HEK293 (cell line): ENCODE data around the gene KCP.
A peak's percentile ranks its signal among the peaks of the same experiment; 100 is the strongest.

Source experiments
- CTCF ChIA-PET: fragments of 350-600 bp; formaldehyde crosslinking; extraction: SDS; loops from one replicate; lab custom pipeline; 2021; ENCODE audit warnings: antibody characterized with exemption; lab: Yijun Ruan, JAX
- POLR2A ChIA-PET: fragments of 300-600 bp; formaldehyde crosslinking; extraction: SDS; loops from one replicate; lab custom pipeline; 2020; ENCODE audit warnings: antibody characterized with exemption, inconsistent platforms; lab: Yijun Ruan, JAX
- H3K27ac ChIP-seq: fragments of 200-500 bp; sonication (Bioruptor generic); 2 replicates; pipeline ENCODE4 v1.5.1; 2014; ENCODE audit warnings: low read depth, low read length, control low read depth, inconsistent platforms; ENCODE audit errors: extremely low read depth
- H3K36me3 ChIP-seq, 2 experiments: fragments of 200-500 bp in 1 of 2; sonication (Bioruptor generic) in 1 of 2; 1 replicate in 1 of 2; 2 replicates in 1 of 2; pipeline ENCODE4 v1.5.1; 2014 to 2017; ENCODE audit warnings: inconsistent platforms in 2 of 2, low read length in 2 of 2; ENCODE audit not compliant: control insufficient read depth in 2 of 2, insufficient read depth in 1 of 2
- H3K4me1 ChIP-seq: fragments of 200-500 bp; sonication (Bioruptor generic); 2 replicates; pipeline ENCODE4 v1.5.1; 2014; ENCODE audit warnings: mild to moderate bottlenecking, low read length, inconsistent platforms; ENCODE audit not compliant: control insufficient read depth, insufficient read depth
- H3K4me3 ChIP-seq: 2 replicates; pipeline ENCODE4 v1.5.1; 2011; ENCODE audit warnings: low read depth, mild to moderate bottlenecking, control low read depth, low read length, moderate library complexity
- H3K9me3 ChIP-seq: fragments of 200-500 bp; sonication (Bioruptor generic); 2 replicates; pipeline ENCODE4 v1.5.1; 2014; ENCODE audit warnings: low read depth, low read length, inconsistent platforms; ENCODE audit not compliant: control insufficient read depth, insufficient read depth
- GLIS1 ChIP-seq: fragments of 450-650 bp; formaldehyde crosslinking; IDR thresholded peaks from 2 replicates; pipeline ENCODE4 v1.5.1; 2016; ENCODE audit warnings: missing biosample characterization, missing genetic modification characterization
- GLIS2 ChIP-seq: fragments of 450-650 bp; formaldehyde crosslinking; IDR thresholded peaks from 2 replicates; pipeline ENCODE4 v1.5.1; 2016; ENCODE audit warnings: missing biosample characterization, missing genetic modification characterization
- ZBTB21 ChIP-seq: fragments of 450-650 bp; formaldehyde crosslinking; IDR thresholded peaks from 2 replicates; pipeline ENCODE4 v1.5.1; 2017; ENCODE audit warnings: missing biosample characterization, missing genetic modification characterization
- ZNF132 ChIP-seq: fragments of 450-650 bp; formaldehyde crosslinking; IDR thresholded peaks from 2 replicates; pipeline ENCODE4 v1.5.1; 2017; ENCODE audit warnings: missing biosample characterization, missing genetic modification characterization, borderline replicate concordance
- ZNF16 ChIP-seq: fragments of 450-650 bp; formaldehyde crosslinking; IDR thresholded peaks from 2 replicates; pipeline ENCODE4 v1.5.1; 2016; ENCODE audit warnings: low read depth, missing biosample characterization, missing genetic modification characterization
- ZNF335 ChIP-seq: fragments of 450-650 bp; formaldehyde crosslinking; conservative IDR thresholded peaks from 2 replicates; pipeline ENCODE4 v1.5.1; 2016; ENCODE audit warnings: missing biosample characterization, missing genetic modification characterization
- ZNF416 ChIP-seq: fragments of 450-650 bp; formaldehyde crosslinking; IDR thresholded peaks from 2 replicates; pipeline ENCODE4 v1.5.1; 2016; ENCODE audit warnings: missing biosample characterization, missing genetic modification characterization
- ZNF664 ChIP-seq: fragments of 450-650 bp; formaldehyde crosslinking; IDR thresholded peaks from 2 replicates; pipeline ENCODE4 v1.5.1; 2016; ENCODE audit warnings: missing biosample characterization, missing genetic modification characterization
- ZNF830 ChIP-seq: fragments of 450-650 bp; IDR thresholded peaks from 2 replicates; pipeline ENCODE4 v1.5.0; 2018; ENCODE audit warnings: missing biosample characterization, missing genetic modification characterization, low read depth, mild to moderate bottlenecking, moderate library complexity
- ZNF837 ChIP-seq: fragments of 450-650 bp; formaldehyde crosslinking; IDR thresholded peaks from 2 replicates; pipeline ENCODE4 v1.5.1; 2016; ENCODE audit warnings: missing biosample characterization, missing genetic modification characterization
- ZSCAN16 ChIP-seq: fragments of 450-650 bp; formaldehyde crosslinking; IDR thresholded peaks from 2 replicates; pipeline ENCODE4 v1.5.1; 2016; ENCODE audit warnings: missing biosample characterization, missing genetic modification characterization
- TF ChIP-seq, protein P1 (sequence below): fragments of 450-650 bp; formaldehyde crosslinking; IDR thresholded peaks from 2 replicates; pipeline ENCODE4 v1.5.1; 2017; ENCODE audit warnings: missing biosample characterization, missing genetic modification characterization
- TF ChIP-seq, protein P2 (sequence below): fragments of 450-650 bp; formaldehyde crosslinking; IDR thresholded peaks from 2 replicates; pipeline ENCODE4 v1.5.1; 2017; ENCODE audit warnings: missing biosample characterization, missing genetic modification characterization
- TF ChIP-seq, protein P3 (sequence below): fragments of 450-650 bp; formaldehyde crosslinking; optimal IDR thresholded peaks from 2 replicates; pipeline ENCODE3; 2016; ENCODE audit warnings: missing biosample characterization, mild to moderate bottlenecking, missing genetic modification characterization
- TF ChIP-seq, protein P4 (sequence below): fragments of 450-650 bp; formaldehyde crosslinking; IDR thresholded peaks from 2 replicates; pipeline ENCODE4 v1.5.1; 2016; ENCODE audit warnings: missing biosample characterization, missing genetic modification characterization

KCP gene

DNA sequence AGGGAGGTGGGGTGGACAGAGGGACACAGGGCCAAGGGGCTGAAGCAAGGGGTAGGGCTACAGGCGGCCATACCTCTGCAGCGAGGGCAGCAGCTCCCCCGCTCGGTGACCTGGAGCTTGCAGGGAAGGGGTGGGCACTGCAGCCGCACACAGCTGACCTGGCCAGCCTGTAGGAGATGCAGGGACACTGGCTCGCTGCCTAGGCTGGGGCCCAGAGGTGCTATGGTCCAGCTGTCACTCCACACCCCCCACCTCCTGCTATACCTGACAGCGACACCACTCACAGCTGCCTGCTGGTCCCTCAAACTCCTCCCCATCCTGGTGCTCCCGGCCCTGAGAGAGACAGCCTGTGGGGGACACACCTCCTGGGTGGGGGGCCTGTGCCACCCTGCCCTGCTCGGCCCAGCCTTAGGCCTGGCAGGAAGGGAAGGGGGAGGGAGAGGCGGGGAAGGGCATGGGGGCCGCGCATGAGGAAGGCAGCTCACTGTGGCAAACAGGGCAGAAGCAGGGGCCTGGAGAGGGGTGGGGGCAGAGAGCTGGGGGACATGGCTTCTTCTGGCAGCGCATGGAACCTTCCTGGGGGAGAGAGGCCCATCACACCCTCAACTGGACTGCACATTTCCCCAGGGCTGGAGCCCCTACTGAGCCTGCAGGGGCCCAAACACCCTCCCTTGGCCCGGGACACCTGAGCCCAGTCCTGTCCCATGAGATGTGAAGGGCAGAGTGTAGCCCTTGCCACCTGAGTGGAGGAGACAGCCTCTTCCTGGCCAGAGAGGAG lies 23.9 kb downstream of the KCP start (continued):
- TF ChIP-seq, protein P1, sequence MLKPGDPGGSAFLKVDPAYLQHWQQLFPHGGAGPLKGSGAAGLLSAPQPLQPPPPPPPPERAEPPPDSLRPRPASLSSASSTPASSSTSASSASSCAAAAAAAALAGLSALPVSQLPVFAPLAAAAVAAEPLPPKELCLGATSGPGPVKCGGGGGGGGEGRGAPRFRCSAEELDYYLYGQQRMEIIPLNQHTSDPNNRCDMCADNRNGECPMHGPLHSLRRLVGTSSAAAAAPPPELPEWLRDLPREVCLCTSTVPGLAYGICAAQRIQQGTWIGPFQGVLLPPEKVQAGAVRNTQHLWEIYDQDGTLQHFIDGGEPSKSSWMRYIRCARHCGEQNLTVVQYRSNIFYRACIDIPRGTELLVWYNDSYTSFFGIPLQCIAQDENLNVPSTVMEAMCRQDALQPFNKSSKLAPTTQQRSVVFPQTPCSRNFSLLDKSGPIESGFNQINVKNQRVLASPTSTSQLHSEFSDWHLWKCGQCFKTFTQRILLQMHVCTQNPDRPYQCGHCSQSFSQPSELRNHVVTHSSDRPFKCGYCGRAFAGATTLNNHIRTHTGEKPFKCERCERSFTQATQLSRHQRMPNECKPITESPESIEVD (tag by site-specific recombination), result no peak
- TF ChIP-seq, protein P2, sequence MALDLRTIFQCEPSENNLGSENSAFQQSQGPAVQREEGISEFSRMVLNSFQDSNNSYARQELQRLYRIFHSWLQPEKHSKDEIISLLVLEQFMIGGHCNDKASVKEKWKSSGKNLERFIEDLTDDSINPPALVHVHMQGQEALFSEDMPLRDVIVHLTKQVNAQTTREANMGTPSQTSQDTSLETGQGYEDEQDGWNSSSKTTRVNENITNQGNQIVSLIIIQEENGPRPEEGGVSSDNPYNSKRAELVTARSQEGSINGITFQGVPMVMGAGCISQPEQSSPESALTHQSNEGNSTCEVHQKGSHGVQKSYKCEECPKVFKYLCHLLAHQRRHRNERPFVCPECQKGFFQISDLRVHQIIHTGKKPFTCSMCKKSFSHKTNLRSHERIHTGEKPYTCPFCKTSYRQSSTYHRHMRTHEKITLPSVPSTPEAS (tag by site-specific recombination), result no peak
- no peak for TF ChIP-seq ZNF132

DNA sequence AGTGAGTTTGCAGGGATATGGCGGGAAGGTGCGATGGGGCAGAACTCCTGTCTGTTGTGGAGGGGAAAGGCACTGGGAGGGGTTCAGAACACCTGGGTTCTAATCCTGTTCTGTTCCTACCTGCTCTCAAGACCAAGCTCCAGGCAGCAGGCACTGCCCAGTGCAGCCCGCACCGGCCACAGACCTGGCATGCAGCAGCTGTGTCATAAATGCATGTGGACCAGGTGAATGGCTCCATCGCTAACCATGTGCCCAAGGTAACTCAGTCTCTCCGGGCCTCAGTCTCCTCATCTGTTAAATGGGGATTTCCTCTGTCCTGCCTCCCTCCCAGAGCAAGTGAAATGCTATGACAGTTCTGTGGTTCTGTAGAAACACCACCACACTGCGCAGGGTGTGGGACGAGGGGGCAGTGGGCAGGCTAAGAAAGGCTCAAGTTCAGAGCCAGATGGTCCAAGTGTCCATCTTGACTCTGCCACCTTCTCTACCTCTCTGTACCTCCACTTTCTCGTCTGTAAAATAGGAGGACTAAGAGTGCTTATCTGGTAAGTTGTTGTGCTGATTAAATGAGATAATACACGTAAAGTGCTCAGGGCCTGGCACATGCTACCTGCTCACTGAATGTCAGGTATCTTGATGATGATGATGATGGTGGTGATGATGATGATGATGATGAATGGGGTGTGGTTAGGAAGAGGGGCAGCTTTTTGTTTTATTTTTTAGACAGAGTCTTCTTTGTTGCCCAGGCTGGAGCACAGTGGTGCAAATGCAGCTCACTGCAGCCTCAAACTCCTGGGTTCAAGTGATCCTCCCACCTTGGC lies 24.9 kb downstream of the KCP start:
- TF ChIP-seq ZNF664, result peak; percentile 96
- TF ChIP-seq ZNF416, result no peak
- Histone ChIP-seq H3K4me1 (no peaks in the 10 kb centered on the region), H3K27ac (no peak overlapping the region), H3K9me3 (no peaks in the 10 kb centered on the region), H3K36me3 (no peaks in the 10 kb centered on the region), H3K4me3 (no peak overlapping the region)
- ChIA-PET POLR2A (interaction anchor here (0.5 to 0.6 kb wide), 3 partner anchors 7 to 201 kb away, joined by 4 to 6 read pairs (median 4); no protein-coding TSS in a partner anchor), CTCF (interaction anchor here (0.5 to 1.6 kb wide), 10 partner anchors 11 to 481 kb away, joined by 3 to 5 read pairs (median 3); no protein-coding TSS in a partner anchor)

DNA sequence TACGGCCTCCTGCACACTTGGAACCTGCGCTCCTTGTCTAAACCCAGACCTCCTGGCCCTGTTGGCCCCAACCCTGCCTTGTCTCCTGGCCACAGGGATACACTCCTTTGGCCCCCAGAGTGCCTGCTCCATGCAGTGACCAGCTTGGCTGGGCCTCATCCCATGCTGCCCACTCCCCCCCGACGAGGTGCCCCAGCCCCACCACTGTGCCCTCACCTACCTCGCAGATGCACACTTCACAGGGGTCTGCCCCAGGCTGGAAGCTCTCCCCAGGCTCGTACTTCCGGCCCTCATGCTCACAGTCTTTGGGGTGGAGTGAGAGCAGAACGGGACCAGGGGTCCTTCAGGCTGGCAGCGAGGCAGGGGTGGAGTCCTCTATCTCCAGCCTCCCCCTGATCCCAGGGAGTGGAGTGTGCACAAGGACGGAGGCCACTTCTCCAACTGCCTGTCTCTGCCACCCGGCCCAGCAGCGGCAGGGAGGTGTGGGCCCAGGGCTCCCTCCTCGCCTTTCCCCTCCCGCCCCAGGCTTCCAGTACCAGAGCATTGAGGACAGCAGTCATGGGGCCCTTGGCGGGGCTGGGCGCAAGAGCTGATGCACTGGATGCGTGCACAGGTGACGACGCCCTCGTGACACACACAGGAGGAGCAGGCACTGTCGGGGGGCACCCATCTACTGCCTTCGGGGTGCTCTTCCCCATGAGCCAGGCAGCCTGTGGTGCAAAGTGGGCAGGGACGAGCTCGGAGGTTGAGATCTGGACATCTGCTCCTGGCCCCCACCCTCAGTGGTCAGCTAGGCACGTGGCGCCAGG lies 25.7 kb downstream of the KCP start:
- no peaks in the 10 kb centered on the region for H3K4me1 ChIP-seq
- H3K36me3 ChIP-seq, result no peaks in the 10 kb centered on the region
- POLR2A ChIA-PET, result no interaction called here
- TF ChIP-seq ZNF335 (tag by site-specific recombination) (0 out of 2 replicates have a peak, but pooled peaks have one; percentile 35), ZBTB21 (tag by site-specific recombination) (no peak), GLIS1 (tag by site-specific recombination) (no peak), ZNF16 (no peak), ZNF830 (tag by site-specific recombination) (no peak), ZSCAN16 (tag by site-specific recombination) (no peak), GLIS2 (tag by site-specific recombination) (peak; percentile 25; the same call in 1 of the 2 replicates), ZNF837 (tag by site-specific recombination) (no peak)
- TF ChIP-seq, protein P3, sequence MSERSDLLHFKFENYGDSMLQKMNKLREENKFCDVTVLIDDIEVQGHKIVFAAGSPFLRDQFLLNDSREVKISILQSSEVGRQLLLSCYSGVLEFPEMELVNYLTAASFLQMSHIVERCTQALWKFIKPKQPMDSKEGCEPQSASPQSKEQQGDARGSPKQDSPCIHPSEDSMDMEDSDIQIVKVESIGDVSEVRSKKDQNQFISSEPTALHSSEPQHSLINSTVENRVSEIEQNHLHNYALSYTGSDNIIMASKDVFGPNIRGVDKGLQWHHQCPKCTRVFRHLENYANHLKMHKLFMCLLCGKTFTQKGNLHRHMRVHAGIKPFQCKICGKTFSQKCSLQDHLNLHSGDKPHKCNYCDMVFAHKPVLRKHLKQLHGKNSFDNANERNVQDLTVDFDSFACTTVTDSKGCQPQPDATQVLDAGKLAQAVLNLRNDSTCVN (tag by site-specific recombination), result no peak
- TF ChIP-seq, protein P4, sequence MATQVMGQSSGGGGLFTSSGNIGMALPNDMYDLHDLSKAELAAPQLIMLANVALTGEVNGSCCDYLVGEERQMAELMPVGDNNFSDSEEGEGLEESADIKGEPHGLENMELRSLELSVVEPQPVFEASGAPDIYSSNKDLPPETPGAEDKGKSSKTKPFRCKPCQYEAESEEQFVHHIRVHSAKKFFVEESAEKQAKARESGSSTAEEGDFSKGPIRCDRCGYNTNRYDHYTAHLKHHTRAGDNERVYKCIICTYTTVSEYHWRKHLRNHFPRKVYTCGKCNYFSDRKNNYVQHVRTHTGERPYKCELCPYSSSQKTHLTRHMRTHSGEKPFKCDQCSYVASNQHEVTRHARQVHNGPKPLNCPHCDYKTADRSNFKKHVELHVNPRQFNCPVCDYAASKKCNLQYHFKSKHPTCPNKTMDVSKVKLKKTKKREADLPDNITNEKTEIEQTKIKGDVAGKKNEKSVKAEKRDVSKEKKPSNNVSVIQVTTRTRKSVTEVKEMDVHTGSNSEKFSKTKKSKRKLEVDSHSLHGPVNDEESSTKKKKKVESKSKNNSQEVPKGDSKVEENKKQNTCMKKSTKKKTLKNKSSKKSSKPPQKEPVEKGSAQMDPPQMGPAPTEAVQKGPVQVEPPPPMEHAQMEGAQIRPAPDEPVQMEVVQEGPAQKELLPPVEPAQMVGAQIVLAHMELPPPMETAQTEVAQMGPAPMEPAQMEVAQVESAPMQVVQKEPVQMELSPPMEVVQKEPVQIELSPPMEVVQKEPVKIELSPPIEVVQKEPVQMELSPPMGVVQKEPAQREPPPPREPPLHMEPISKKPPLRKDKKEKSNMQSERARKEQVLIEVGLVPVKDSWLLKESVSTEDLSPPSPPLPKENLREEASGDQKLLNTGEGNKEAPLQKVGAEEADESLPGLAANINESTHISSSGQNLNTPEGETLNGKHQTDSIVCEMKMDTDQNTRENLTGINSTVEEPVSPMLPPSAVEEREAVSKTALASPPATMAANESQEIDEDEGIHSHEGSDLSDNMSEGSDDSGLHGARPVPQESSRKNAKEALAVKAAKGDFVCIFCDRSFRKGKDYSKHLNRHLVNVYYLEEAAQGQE (tag by site-specific recombination), result peak; percentile 64
- no peak overlapping the region for H3K27ac ChIP-seq
- no peaks in the 10 kb centered on the region for H3K9me3 ChIP-seq
- CTCF ChIA-PET, result interaction anchor here (0.6 to 7.0 kb wide), 15 partner anchors 12 to 457 kb away, joined by 3 to 85 read pairs (median 3); no protein-coding TSS in a partner anchor
- H3K4me3 ChIP-seq, result no peak overlapping the region
